Mucosa of stomach (tissue), 1 donor: ENCODE measurements around the gene DNAJC3.
"Not testable (repeated sequence)": the region's sequence is repeated elsewhere in the genome, so short reads cannot be mapped to it uniquely, and the experiment has no call there.

Source experiments
- H3K27me3 ChIP-seq: one replicate; pipeline ENCODE4 v1.7.0; 2013; ENCODE audit warnings: mild to moderate bottlenecking, low read length; ENCODE audit not compliant: control insufficient read depth, insufficient read depth
- H3K36me3 ChIP-seq: one replicate; pipeline ENCODE4 v1.7.0; 2013; ENCODE audit warnings: low read length; ENCODE audit not compliant: control insufficient read depth, insufficient read depth
- H3K4me1 ChIP-seq: one replicate; pipeline ENCODE4 v1.7.0; 2013; ENCODE audit warnings: mild to moderate bottlenecking, low read length; ENCODE audit not compliant: control insufficient read depth, insufficient read depth
- H3K4me3 ChIP-seq: one replicate; pipeline ENCODE4 v1.7.0; 2013; ENCODE audit warnings: low read length
- H3K9ac ChIP-seq: one replicate; pipeline ENCODE4 v1.7.0; 2013; ENCODE audit warnings: mild to moderate bottlenecking, low read length, moderate library complexity
- H3K9me3 ChIP-seq: one replicate; pipeline ENCODE4 v1.7.0; 2013; ENCODE audit warnings: mild to moderate bottlenecking, low read length, moderate library complexity; ENCODE audit not compliant: control insufficient read depth
- donor health status: Pancreatic carcinoma.

The DNAJC3 gene

GRCh38 chr13:95762626-95763025 lies 85.7 kb downstream of the DNAJC3 start:
- not testable (repeated sequence) for H3K9me3 ChIP-seq, H3K36me3 ChIP-seq, H3K27me3 ChIP-seq, H3K4me3 ChIP-seq, H3K4me1 ChIP-seq, H3K9ac ChIP-seq

DNA sequence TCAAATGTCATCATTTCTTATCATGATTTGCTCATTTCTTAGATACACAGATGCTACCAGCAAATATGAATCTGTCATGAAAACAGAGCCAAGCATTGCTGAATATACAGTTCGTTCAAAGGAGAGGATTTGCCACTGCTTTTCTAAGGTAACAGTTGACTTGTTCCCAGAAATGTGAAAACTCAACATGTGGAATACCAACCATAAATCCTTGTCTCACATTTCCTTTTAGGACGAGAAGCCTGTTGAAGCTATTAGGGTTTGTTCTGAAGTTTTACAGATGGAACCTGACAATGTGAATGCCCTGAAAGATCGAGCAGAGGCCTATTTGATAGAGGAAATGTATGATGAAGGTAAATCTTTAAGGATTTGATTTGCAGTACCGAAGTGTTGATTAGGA lies 86.7 kb downstream of the DNAJC3 start:
- H3K36me3 ChIP-seq: no peaks in the 10 kb centered on the region
- no peaks in the 10 kb centered on the region for H3K9me3 ChIP-seq
- no peaks in the 10 kb centered on the region for H3K27me3 ChIP-seq
- H3K4me1 ChIP-seq: no peaks in the 10 kb centered on the region
- H3K9ac ChIP-seq: no peak overlapping the region
- no peak overlapping the region for H3K4me3 ChIP-seq

- H3K36me3 ChIP-seq: no peaks in the 10 kb centered on the region
- no peaks in the 10 kb centered on the region for H3K9me3 ChIP-seq
- no peak overlapping the region for H3K4me3 ChIP-seq
- H3K27me3 ChIP-seq: no peaks in the 10 kb centered on the region
- H3K9ac ChIP-seq: no peak overlapping the region
- H3K4me1 ChIP-seq: no peaks in the 10 kb centered on the region
Measured at GRCh38 chr13:95771905-95772304, 95.0 kb downstream of the DNAJC3 start.

GRCh38 chr13:95779522-95779921 lies 102.6 kb downstream of the DNAJC3 start:
- Histone ChIP-seq H3K4me3 (no peak overlapping the region), H3K4me1 (peaks cover 7% of the 10 kb centered on the region), H3K27me3 (no peaks in the 10 kb centered on the region), H3K36me3 (no peaks in the 10 kb centered on the region), H3K9me3 (no peaks in the 10 kb centered on the region), H3K9ac (no peak overlapping the region)

DNA sequence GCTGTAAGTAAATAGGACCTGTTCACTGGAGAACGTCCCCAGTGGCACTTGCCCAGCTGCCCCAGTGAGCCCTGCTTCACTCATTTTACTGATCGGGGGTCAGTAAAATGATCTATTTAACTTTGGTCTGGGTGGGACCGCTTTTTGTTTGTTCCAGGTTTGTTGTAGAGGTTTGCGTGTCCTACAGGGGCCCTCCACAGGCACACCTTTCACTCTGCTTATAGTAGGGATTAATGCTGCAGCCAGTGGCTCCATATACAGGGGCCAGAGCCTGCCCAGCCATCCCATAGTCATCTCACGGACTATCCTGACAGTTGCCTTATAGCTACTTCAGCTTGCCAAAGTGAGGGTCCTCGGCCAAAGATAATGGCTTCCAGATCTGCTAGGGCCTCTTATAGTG lies 104.1 kb downstream of the DNAJC3 start:
- H3K9me3 ChIP-seq: no peaks in the 10 kb centered on the region
- H3K9ac ChIP-seq: no peak overlapping the region
- no peaks in the 10 kb centered on the region for H3K36me3 ChIP-seq
- peaks cover 7% of the 10 kb centered on the region for H3K4me1 ChIP-seq
- no peak overlapping the region for H3K4me3 ChIP-seq
- no peaks in the 10 kb centered on the region for H3K27me3 ChIP-seq

GRCh38 chr13:95781940-95782339 lies 105.0 kb downstream of the DNAJC3 start:
- not testable (repeated sequence) for H3K36me3 ChIP-seq, H3K4me1 ChIP-seq, H3K4me3 ChIP-seq, H3K9me3 ChIP-seq, H3K9ac ChIP-seq, H3K27me3 ChIP-seq

- H3K36me3 ChIP-seq: no peaks in the 10 kb centered on the region
- no peak overlapping the region for H3K4me3 ChIP-seq
- no peak overlapping the region for H3K9ac ChIP-seq
- H3K27me3 ChIP-seq: no peaks in the 10 kb centered on the region
- H3K4me1 ChIP-seq: peaks cover 7% of the 10 kb centered on the region
- no peaks in the 10 kb centered on the region for H3K9me3 ChIP-seq
Measured at GRCh38 chr13:95783747-95784146, 106.8 kb downstream of the DNAJC3 start.

- Histone ChIP-seq H3K4me3 (no peak overlapping the region), H3K36me3 (no peaks in the 10 kb centered on the region), H3K9me3 (no peaks in the 10 kb centered on the region), H3K9ac (no peak overlapping the region), H3K4me1 (peaks cover 7% of the 10 kb centered on the region), H3K27me3 (no peaks in the 10 kb centered on the region)
Measured at GRCh38 chr13:95784161-95784899, 107.4 kb downstream of the DNAJC3 start.

DNA sequence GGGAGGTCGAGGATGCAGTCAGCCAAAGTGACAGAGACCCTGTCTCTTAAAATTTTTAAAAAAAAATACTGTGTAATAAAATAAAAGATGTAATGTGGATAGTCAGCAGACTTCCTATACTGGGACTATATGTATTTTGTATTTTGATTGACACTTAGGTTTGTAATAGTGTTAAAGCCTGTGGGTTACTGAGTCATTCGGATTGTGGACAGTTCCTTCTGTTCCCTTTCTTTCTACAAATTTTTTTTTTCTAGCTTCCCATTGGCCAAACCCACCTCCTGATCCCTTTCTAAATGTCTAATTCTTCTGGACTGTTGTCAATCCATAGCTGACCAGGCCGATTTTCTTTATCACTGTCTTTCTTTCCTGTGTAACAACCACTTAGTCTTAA lies 108.0 kb downstream of the DNAJC3 start:
- Histone ChIP-seq H3K9ac (no peak overlapping the region), H3K4me3 (no peak overlapping the region), H3K36me3 (no peaks in the 10 kb centered on the region), H3K27me3 (no peaks in the 10 kb centered on the region), H3K4me1 (peaks cover 7% of the 10 kb centered on the region), H3K9me3 (no peaks in the 10 kb centered on the region)

- Histone ChIP-seq H3K4me1 (no peaks in the 10 kb centered on the region), H3K27me3 (no peaks in the 10 kb centered on the region), H3K36me3 (no peaks in the 10 kb centered on the region), H3K4me3 (no peak overlapping the region), H3K9me3 (no peaks in the 10 kb centered on the region), H3K9ac (no peak overlapping the region)
Measured at GRCh38 chr13:95787356-95788099, 110.6 kb downstream of the DNAJC3 start.

- Histone ChIP-seq H3K27me3 (no peaks in the 10 kb centered on the region), H3K4me1 (no peaks in the 10 kb centered on the region), H3K9ac (no peak overlapping the region), H3K4me3 (no peak overlapping the region), H3K36me3 (no peaks in the 10 kb centered on the region), H3K9me3 (no peaks in the 10 kb centered on the region)
Measured at GRCh38 chr13:95788100-95788463, 111.1 kb downstream of the DNAJC3 start.

DNA sequence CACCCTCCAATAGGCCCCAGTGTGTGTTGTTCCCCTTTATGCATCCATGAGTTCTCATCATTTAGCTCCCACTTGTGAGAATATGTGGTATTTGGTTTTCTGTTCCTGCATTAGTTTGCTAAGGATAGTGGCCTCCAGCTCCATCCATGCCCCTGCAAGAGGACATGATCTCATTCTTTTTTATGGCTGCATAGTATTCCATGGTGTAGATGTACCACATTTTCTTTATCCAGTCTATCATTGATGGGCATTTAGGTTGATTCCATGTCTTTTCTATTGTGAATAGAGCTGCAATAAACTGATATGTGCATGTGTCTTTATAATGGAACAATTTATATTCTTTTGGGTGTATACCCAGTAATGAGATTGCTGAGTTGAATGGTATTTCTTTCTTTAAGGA lies 112.4 kb downstream of the DNAJC3 start:
- not testable (repeated sequence) for H3K4me1 ChIP-seq, H3K9me3 ChIP-seq, H3K36me3 ChIP-seq, H3K4me3 ChIP-seq, H3K9ac ChIP-seq, H3K27me3 ChIP-seq
